DOHH2 (cell line): Measurements from ENCODE around the gene MGAT5.

Experiments used
- EZH2phosphoT487 ChIP-seq: fragments of 200-600 bp; sonication (generic); IDR thresholded peaks from 2 replicates; pipeline ENCODE4 v1.6.1; 2017; ENCODE audit warnings: borderline replicate concordance, mild to moderate bottlenecking, antibody characterized with exemption, low read length, moderate library complexity, mixed read lengths
- TF ChIP-seq, protein P1 (sequence below): fragments of 200-600 bp; sonication (generic); IDR thresholded peaks from one replicate; pipeline ENCODE4 v1.5.1; 2014; ENCODE audit warnings: antibody characterized with exemption, mild to moderate bottlenecking, low read depth, low read length; ENCODE audit not compliant: poor library complexity, severe bottlenecking

- TF ChIP-seq, protein P1, sequence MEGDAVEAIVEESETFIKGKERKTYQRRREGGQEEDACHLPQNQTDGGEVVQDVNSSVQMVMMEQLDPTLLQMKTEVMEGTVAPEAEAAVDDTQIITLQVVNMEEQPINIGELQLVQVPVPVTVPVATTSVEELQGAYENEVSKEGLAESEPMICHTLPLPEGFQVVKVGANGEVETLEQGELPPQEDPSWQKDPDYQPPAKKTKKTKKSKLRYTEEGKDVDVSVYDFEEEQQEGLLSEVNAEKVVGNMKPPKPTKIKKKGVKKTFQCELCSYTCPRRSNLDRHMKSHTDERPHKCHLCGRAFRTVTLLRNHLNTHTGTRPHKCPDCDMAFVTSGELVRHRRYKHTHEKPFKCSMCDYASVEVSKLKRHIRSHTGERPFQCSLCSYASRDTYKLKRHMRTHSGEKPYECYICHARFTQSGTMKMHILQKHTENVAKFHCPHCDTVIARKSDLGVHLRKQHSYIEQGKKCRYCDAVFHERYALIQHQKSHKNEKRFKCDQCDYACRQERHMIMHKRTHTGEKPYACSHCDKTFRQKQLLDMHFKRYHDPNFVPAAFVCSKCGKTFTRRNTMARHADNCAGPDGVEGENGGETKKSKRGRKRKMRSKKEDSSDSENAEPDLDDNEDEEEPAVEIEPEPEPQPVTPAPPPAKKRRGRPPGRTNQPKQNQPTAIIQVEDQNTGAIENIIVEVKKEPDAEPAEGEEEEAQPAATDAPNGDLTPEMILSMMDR = no peak
- TF ChIP-seq EZH2phosphoT487 = no peak
Measured at GRCh38 chr2:134449751-134450513, 196.1 kb downstream of the MGAT5 start.
